NAMALWA (cell line): ENCODE data around the gene UNC93B1.
"Not testable (repeated sequence)": the region's sequence is repeated elsewhere in the genome, so short reads cannot be mapped to it uniquely, and the experiment has no call there.

ENCODE experiments used
- DNase-seq: peaks from one replicate; pipeline ENCODE4 v3.0.0-alpha.2; 2015; ENCODE audit warnings: low spot score

Gene UNC93B1

DNA sequence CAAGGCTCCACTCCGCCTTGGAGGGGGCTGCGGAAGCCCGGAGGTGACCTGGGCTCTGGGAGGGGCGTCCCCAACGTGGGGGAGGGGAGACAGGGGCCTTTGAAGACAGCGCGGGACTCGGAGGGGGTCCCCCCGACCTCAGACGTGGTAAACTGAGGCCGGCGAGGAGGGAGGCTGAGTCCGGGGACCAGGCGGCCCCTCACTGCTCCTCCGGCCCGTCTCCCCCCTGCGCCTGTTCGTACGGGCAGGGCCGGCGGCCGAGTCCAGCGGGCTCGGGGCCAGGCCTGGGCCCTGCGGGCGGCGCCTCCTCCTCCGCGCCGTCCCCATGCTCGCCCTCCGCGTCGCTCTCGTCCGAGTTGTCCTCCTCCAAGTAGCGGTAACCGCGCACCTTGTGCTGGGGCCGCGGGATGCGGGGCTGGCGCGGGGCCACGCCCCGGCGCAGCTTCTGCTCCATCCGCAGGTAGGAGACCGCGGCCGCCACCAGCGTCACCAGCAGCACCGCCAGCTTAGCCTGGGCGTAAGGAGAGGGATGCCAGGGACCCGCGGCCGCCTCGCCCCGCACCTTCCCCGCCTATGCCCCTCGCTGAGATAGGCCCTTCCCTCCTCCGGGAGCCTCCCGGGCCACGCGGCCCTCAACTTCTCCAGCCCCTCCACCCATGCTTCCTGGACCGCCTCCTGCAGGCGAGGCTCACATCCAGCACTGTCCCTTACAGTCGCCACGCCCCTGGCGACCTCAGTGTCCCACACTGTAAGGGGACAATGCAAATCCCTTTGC is 12.4 kb downstream of the UNC93B1 start:
- DNase-seq, result not testable (repeated sequence)

DNA sequence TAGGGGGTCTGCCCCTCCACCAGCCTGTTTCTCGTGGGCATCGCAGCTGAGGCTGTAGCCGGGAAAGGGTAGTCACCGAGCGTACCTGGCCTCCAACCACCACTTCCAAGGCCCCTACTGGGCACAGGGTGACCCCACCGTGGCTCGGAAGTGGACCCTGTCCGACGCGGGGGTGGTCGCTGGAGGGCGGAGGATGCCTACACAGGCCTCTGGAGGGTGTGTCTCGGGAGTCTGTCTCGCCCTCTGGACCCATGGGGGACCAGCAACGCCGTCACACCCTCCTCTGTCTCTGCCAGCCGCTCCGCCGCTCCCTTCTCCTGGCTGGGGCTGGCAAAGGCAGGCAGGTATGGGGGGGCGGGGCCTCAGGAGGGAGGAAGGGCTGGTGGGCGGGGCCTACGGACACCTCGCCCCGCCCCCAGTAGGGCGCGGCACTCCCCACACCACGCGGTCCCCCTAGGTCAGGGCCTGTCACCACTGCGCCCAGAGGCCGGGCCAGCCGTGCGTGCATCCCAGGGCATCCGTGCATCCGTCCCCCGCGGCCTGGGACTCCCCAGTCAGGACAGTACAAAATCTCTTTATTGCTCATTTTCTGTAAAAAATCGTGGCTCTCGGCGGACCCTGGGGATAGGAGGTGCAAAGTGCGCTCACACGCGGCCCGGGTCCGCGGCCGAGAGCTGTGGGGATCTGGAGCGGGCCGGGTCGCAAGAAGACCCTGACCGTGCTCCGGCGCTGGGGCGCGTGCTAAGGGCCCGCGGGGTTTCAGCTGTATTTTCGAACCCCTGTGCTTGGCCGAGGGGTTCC is 13.2 kb downstream of the UNC93B1 start:
- DNase-seq, result not testable (repeated sequence)

DNA sequence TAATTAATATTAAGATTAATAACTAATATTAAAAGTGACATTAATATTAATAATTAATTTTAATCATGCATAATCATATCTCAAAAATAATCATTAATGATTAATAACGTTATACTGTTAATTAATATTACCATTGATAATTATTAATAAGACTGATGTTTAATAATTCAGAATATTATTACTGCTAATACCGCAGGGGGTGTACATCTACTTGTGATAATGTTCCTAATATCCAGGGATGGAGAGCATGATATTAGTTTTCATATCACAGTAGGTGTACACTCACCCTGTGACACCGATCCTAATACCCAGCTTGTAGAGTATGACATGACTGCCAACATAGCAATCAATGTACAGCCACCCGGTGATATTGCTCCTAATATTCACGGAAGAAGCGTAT is 18.6 kb downstream of the UNC93B1 start:
- DNase-seq, result not testable (repeated sequence)

DNA sequence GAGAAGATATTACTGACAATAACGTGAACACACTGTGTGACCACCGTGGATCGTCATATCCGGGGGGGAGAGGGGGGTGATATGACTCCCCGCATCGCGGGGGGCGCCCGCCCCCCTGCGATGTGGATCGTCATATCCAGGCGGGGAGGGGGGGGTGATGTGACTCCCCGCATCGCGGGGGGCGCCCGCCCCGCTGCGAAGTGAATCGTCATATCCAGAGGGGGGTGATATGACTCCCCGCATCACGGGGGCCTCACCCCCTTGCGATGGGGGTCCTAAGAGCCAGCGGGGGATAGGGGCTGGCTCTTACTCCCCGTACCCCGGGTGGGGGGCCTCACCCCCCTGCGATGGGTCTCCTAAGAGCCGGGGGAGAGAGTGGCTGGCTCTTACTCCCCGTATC is 19.9 kb downstream of the UNC93B1 start:
- no peak for DNase-seq

DNA sequence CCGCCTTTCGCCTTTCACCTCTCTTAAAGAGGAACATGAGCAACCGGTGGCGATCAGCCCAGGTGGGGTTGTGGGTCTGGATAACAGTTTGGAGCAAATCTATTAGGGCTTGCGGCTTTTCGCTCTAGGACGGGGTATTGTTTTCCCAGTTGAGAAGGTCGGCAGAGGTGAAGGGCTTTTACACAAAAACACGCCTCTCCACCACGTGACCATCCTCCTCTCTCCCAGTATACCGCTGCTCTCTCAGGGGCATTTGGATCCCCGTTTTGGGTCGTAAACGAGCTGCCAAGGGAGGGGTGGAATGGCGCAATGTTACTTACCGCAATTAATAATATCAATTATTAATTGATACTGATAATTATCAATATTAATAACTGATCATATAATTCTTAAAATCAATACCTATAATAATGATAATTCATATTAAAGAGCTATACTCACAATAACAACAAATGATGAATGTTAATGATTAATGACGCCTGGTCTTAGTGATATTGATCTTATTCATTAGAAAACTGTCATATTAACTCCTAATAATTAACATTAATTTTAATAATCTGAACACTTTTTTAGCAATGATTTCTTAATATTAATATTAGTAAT is 21.5 kb downstream of the UNC93B1 start:
- DNase-seq, result not testable (repeated sequence)

DNA sequence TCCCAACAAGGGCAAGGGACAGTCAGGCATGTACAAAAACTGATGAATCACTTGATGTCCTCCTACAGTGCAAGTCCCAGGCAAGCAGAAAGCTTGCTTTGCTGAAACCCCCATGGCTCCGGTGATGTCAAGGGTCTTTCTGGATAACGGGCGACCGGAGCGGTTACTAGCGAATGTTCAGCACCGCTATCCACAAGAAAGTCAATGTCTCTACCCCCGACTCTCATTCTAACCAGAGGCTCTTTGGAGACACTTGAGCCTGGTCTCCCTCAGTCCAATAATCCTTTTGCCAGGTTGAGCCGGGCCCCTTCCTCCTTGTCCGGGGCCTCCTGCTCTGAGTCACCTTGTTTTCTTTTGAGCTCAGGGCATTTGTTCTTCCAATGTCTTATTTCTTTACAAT is 22.7 kb downstream of the UNC93B1 start:
- not testable (repeated sequence) for DNase-seq

DNA sequence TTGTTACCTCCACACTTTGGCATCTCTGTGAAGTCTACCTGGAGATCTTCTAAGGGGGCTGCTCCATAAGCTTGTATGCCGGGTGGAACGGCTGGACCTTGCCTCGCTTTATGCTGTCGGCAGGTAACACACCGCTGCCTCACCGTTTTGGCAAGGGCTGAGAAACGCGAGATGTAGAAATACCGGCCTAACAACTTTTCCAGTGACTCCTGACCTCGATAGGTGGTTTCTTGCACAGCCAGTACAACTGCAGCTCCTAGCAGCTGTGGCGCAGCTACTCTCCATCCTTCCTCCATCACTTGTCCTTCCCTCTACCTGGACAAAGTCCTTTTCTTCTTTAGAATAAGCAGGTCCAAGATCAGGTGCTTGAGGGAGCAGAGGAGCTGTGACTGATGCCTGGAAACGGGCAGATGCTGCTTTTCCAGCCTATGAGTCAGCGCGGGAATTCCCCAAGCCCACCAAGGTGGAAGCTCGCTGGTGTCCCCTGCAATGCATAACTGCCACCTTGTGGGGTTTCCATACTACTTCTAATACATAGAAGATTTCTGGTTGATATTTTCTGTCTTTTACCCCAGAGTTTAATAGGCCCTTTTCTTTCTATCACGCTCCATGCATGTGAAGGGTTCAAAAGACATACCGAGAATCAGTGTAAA is 25.0 kb downstream of the UNC93B1 start:
- not testable (repeated sequence) for DNase-seq

DNA sequence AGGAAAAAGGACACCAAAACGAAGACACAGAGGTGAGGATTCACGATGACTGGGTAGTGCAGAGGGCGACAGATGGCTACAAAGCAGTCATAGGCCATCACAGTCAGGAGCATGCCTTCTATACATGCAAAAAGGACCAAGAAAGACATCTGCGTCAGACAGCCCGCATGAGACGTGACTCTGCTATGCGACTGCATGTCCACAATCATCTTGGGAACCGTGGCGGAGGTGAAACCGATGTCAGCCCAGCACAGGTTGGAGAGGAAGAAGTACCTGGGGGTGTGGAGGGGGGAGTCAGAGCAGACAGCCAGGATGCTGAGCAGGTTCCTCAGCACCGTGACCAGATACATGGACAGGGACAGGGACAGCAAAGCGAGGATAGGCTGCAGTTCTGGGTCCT is 29.2 kb downstream of the UNC93B1 start:
- DNase-seq, result not testable (repeated sequence)

DNA sequence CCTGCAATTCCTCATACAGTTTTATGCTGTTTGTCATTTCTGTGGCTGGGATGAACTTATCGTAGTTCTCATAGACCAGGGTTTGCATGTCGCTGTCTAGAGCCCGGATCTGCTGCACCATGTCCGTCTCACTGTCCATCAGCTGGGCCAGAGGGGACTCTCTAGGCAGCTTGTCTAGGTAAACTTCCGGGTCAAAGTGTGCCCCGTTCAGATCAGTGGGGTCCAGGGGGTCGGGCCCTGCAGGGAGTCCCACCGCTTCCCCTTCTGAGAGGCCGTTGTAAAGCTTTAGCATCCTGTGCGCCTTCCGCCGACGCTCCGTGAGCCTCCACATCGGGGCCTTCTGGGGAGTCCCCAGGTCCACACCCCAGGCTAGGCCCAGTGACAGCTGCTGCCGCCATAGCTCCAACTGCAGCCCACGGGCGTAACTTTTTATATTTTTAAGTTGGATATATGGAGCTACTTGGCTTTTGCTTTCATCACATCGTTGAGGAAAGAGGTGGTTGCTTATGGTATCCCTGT is 38.0 kb downstream of the UNC93B1 start:
- DNase-seq, result not testable (repeated sequence)

DNA sequence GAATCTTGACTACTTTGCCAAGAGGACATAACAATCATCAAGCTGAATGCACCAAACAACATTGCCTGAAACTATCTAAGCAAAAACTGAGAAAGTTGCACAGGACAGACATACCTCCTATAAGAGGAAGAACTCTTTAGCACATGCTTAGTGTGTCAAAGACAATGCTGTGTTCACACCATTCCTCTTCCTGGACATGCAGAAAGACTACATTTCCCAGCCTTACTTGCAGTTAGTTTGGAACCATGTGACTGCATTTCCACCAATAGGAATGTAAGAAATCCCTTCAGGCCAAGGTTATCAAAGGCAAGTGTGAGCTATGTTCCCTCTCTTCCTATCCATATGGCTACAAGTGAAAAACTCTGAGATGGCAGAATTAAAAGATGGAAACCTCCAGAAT is 39.2 kb downstream of the UNC93B1 start:
- DNase-seq, result not testable (repeated sequence)

DNA sequence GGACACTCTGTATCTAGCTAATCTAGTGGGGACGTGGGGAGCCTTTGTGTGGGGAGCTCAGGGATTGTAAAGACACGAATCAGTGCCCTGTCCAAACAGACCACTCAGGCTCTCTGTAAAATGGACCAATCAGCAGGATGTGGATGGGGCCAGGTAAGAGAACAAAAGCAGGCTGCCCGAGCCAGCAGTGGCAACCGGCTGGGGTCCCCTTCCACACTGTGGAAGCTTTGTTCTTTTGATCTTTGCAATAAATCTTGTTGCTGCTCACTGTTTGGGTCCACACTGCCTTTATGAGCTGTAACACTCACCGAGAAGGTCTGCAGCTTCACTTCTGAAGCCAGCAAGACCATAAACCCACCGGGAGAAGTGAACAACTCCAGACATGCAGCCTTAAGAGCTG is 40.0 kb downstream of the UNC93B1 start:
- DNase-seq, result not testable (repeated sequence)

DNA sequence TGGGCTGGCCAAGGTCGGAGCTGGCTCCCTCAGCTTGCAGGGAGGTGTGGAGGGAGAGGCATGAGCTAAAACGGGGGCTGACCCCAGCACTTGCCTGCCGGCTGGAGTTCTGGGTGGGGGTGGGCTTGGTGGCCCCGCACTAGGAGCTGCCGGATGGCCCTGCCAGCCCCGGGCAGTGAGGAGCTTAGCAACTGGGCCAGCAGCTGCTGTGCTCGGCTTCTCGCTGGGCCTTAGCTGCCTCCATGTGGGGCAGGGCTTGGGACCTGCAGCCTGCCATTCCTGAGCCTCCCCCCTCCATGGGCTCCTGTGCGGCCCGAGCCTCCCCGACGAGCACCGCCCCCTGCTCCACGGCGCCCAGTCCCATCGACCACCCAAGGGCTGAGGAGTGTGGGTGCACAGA is 40.7 kb downstream of the UNC93B1 start:
- not testable (repeated sequence) for DNase-seq

DNA sequence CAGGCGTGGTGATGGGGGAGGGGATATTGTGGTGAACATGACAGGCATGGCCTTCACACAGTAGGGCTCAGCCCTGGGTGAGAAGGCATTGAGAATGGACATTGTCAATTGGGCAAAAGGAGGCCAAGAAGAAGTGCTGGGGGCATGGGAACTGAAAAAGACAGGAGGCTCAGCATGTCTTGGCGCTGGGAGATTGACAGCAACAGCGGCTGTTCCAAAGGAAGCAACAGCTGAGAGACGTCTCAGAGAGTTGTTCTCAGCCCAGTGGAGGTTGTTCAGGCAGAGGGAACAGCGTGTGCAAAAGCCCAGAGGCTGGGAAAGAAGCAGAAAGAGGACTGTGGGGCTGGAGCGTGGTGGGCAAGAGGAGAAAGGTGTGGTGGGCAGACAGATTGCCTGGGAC is 47.7 kb downstream of the UNC93B1 start:
- not testable (repeated sequence) for DNase-seq

DNA sequence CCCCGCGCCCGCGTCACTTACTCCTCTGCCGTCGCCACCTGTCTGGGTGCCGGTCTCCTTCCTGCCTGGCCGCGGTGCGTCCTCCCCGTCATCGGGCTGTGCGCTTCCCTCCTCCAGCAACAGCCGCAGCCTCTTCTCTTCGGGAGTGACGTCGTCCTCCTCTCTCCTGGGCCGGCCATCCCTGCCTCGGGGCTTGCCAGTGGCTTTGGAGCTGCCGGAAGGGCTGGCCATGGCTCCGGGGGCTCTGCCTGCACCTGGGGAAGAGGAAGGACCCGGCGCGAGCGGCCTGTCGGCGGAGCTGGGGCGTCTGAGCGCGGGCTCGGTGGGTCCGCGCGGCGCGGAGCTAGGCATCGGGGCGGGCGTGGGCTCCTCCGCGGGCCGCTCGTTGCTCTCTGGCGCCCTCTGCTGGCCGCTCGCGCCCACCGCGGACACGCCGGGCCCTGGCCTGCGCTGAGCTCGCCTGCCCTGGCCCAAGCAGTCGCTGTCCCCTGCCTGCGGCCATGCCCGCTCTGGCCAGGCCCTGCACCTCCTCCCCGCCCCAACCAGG is 48.4 kb downstream of the UNC93B1 start:
- DNase-seq, result peak; percentile 62

DNA sequence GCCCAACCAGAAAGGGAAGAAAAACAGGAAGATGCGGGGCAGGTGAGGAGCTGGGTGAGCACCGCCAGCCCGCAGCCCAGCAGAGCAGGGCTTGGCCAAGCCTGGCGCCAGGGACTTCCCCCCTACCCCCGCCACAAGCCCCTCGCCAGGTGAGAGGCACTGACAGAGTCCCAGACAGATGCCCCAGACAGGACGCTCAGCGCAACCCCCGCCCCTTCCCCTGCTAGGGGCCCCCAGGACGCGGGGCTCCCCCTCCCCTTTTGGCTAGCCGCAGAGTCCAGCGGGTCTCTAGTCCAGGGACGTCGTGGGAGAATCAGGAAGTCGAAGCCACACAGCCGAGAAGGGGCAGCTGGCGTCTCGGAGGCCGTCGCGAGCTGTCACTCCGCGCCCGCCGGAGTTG is 48.9 kb downstream of the UNC93B1 start:
- not testable (repeated sequence) for DNase-seq

DNA sequence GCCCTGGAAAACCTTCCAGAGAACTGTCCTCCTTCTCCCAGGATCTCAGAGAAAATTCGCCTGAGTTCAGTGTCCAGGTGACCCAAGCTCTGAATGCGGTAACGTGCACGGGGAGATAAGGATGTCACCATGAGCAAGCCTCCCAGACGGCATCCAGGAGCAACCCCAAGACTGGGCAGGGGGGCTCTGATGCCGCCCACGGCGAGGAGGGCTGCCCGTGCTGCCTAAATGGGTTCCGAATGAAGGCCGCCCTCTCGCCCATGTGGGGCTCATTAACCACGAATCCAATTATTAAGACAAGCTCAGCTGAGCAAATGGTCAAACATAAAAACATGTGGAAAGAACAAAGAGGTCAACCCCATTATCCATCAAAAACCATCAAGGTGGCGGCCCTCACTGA is 49.6 kb downstream of the UNC93B1 start:
- not testable (repeated sequence) for DNase-seq

DNA sequence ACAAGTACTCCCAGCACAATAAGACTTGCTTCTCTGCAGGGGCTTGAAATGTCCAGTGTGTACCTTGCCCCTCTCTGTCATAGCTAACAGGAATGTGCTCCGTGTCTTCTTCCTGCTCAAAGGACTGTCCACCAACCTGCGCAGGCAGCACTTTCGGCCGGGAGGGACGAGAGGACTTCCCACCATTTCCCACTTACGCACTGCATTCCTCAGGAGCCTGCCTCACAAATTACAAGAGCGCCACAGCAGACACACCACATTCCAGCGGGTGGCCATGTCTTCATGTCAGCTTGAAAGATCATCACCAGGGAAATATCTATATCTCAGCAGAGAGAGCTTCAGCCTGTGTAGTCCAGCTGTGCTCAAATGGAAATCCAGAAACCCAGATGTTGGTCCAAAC is 53.2 kb downstream of the UNC93B1 start:
- DNase-seq, result not testable (repeated sequence)

DNA sequence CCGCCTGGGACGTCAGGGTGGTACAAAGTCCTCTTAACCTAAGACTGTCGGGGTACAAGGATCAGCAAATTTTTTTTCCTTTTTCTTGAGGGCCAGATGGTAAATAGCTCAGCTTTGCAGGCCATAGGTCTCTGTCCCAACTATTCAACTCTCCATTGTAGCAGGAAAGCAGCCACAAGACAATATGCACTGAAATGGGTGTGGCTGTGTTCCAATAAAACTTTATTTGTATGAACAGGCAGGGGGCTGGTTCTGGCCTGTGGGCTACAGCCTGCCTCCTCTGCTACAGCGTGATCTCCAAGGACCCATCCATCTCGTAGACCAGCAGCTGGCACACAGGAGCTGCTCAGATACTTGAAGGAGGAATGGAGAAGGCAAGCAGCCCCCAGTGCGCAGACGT is 56.1 kb downstream of the UNC93B1 start:
- DNase-seq, result not testable (repeated sequence)

DNA sequence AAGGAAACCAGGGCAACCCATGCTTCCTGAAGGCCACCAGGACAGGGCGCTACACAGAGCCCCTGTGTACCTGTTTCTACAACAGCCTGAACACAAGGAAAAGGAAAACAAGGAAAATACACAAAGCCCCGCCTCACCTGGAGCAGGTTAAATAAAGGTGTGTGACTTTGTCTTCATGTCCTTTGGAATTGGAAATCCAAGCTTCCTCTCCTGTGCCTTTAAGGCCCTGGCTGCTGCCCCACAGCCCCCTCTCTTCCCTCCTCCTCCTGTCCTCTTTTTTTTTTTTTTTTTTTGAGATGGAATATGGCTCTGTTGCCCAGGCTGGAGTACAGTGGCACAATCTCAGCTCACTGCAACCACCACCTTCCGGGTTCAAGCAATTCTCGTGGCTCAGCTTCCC is 57.5 kb downstream of the UNC93B1 start:
- DNase-seq, result not testable (repeated sequence)

DNA sequence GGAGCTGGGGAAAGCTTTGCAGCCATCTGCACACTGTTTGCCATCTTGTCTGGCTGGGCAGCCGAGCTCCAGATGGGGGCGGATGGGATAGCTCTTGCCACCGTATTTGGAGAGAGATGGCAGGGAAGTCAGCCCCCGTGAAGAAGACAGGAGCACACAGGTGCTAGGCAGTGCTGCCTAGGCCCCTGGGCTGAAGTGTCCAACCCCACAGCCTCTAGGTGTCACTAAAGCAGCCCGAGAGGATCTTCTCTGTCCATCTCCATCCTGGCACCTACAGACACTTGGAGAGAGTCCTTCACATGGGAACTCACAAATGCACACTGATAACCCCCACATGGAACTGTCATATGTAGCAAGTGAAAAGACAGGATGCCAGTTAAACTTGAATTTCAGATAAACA is 60.5 kb downstream of the UNC93B1 start:
- DNase-seq, result not testable (repeated sequence)
